SK-N-SH treated with all-trans-retinoic acid at 6 μM for 48 hours (cell line): ENCODE results near the gene LSS.

Experiments used
- ARNTL ChIP-seq: fragments of 450-650 bp; formaldehyde crosslinking; IDR thresholded peaks from 2 replicates; pipeline ENCODE4 v1.5.0; 2020; ENCODE audit warnings: low read depth, mild to moderate bottlenecking, moderate library complexity, borderline replicate concordance
- BACH2 ChIP-seq: fragments of 250-450 bp; sonication (Bioruptor Pico); IDR thresholded peaks from 2 replicates; pipeline ENCODE4 v1.9.0; 2021; ENCODE audit warnings: mild to moderate bottlenecking, borderline replicate concordance
- CSDC2 ChIP-seq: fragments of 250-450 bp; sonication (Bioruptor Pico); IDR thresholded peaks from 2 replicates; pipeline ENCODE4 v1.5.0; 2020; ENCODE audit warnings: mild to moderate bottlenecking, moderate library complexity
- ESRRG ChIP-seq: fragments of 250-450 bp; sonication (Bioruptor Pico); IDR thresholded peaks from 2 replicates; pipeline ENCODE4 v1.6.1; 2021; ENCODE audit warnings: mild to moderate bottlenecking
- GLIS3 ChIP-seq: fragments of 250-450 bp; sonication (Bioruptor Pico); IDR thresholded peaks from 2 replicates; pipeline ENCODE4 v1.5.0; 2020; ENCODE audit warnings: mild to moderate bottlenecking, moderate library complexity
- ISL1 ChIP-seq: fragments of 250-450 bp; sonication (Bioruptor Pico); IDR thresholded peaks from 2 replicates; pipeline ENCODE4 v2.1.2; 2022; ENCODE audit warnings: mild to moderate bottlenecking, moderate library complexity
- OSR1 ChIP-seq: fragments of 250-450 bp; sonication (Bioruptor Pico); IDR thresholded peaks from 2 replicates; pipeline ENCODE4 v1.8.0; 2022; ENCODE audit warnings: moderate library complexity, mild to moderate bottlenecking, inconsistent platforms
- PPARA ChIP-seq: fragments of 250-450 bp; sonication (Bioruptor Pico); IDR thresholded peaks from 2 replicates; pipeline ENCODE4 v1.5.0; 2020; ENCODE audit warnings: mild to moderate bottlenecking, borderline replicate concordance
- RARB ChIP-seq: fragments of 250-450 bp; sonication (Bioruptor Pico); IDR thresholded peaks from 2 replicates; pipeline ENCODE4 v1.8.0; 2021; ENCODE audit warnings: mild to moderate bottlenecking, moderate library complexity
- ZFP3 ChIP-seq: fragments of 250-450 bp; sonication (Bioruptor Pico); IDR thresholded peaks from 2 replicates; pipeline ENCODE4 v1.5.0; 2020; ENCODE audit warnings: mild to moderate bottlenecking, moderate library complexity
- TF ChIP-seq, protein P1 (sequence below): fragments of 250-450 bp; sonication (Bioruptor Pico); IDR thresholded peaks from 2 replicates; pipeline ENCODE4 v1.8.0; 2021; ENCODE audit warnings: low read depth, mild to moderate bottlenecking, moderate library complexity, borderline replicate concordance
- TF ChIP-seq, protein P2 (sequence below): fragments of 250-450 bp; sonication (Bioruptor Pico); IDR thresholded peaks from 2 replicates; pipeline ENCODE4 v1.8.0; 2020; ENCODE audit warnings: mild to moderate bottlenecking, moderate library complexity, borderline replicate concordance
- TF ChIP-seq, protein P3 (sequence below): fragments of 250-450 bp; sonication (Bioruptor Pico); IDR thresholded peaks from 2 replicates; pipeline ENCODE4 v1.5.1; 2020; ENCODE audit warnings: low read depth, mild to moderate bottlenecking, moderate library complexity
- TF ChIP-seq, protein P4 (sequence below): fragments of 250-450 bp; sonication (Bioruptor Pico); IDR thresholded peaks from 2 replicates; pipeline ENCODE4 v1.5.0; 2020; ENCODE audit warnings: mild to moderate bottlenecking, moderate library complexity

DNA sequence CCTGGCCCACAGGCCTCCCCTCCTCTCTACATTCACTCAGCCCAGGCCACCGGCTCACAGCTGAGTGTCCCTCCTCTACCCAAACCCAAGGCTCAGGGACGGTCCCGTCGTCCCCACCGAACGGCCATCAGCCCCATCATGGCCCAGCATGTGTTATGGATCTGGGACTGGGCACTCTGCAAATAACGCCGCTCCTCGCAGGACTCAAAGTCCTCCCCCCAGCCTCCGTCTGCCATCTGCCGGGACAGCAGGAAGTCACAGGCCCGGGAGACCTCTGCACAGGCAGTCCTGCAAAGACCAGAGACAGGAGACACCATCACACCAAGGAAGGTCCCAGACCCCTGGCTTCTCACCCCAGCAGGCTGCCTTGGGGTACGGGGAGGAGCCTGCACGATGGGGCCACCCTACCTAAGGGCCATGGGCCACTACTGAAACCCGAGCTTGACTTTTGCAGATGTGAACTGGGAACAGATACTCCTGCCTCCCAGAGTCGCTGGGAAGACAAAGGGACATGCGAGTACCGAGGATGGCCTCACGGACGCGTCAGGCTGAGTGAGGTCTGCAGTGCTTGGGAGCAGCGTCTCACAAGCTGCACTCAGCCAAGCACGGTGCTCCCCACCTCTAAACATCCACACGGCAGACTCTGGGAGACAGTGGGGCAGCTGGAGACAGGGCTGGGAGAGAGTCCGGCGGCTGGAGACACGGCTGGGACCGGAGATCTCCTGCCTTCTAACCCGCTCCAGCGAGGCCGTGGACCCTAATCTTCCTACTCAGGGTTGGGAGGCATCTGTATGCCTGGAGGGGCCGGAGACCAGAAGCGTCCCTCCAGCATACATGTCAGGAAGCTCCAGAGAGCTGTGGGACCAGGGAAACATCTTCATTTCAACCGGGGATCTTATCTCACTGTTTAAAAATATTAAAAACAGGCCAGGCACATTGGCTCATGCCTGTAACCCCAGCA lies 33.9 kb downstream of the LSS start:
- TF ChIP-seq BACH2 (CRISPR knock-in tag), result no peak
- TF ChIP-seq, protein P1, sequence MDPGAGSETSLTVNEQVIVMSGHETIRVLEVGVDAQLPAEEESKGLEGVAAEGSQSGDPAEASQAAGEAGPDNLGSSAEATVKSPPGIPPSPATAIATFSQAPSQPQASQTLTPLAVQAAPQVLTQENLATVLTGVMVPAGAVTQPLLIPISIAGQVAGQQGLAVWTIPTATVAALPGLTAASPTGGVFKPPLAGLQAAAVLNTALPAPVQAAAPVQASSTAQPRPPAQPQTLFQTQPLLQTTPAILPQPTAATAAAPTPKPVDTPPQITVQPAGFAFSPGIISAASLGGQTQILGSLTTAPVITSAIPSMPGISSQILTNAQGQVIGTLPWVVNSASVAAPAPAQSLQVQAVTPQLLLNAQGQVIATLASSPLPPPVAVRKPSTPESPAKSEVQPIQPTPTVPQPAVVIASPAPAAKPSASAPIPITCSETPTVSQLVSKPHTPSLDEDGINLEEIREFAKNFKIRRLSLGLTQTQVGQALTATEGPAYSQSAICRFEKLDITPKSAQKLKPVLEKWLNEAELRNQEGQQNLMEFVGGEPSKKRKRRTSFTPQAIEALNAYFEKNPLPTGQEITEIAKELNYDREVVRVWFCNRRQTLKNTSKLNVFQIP (CRISPR knock-in tag), result no peak
- TF ChIP-seq, protein P2, sequence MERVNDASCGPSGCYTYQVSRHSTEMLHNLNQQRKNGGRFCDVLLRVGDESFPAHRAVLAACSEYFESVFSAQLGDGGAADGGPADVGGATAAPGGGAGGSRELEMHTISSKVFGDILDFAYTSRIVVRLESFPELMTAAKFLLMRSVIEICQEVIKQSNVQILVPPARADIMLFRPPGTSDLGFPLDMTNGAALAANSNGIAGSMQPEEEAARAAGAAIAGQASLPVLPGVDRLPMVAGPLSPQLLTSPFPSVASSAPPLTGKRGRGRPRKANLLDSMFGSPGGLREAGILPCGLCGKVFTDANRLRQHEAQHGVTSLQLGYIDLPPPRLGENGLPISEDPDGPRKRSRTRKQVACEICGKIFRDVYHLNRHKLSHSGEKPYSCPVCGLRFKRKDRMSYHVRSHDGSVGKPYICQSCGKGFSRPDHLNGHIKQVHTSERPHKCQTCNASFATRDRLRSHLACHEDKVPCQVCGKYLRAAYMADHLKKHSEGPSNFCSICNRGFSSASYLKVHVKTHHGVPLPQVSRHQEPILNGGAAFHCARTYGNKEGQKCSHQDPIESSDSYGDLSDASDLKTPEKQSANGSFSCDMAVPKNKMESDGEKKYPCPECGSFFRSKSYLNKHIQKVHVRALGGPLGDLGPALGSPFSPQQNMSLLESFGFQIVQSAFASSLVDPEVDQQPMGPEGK (CRISPR knock-in tag), result no peak
- TF ChIP-seq ZFP3 (CRISPR knock-in tag), result no peak
- no peak for TF ChIP-seq PPARA (CRISPR knock-in tag)
- TF ChIP-seq RARB (CRISPR knock-in tag), result no peak
- no peak for TF ChIP-seq ARNTL (CRISPR knock-in tag)
- TF ChIP-seq, protein P3, sequence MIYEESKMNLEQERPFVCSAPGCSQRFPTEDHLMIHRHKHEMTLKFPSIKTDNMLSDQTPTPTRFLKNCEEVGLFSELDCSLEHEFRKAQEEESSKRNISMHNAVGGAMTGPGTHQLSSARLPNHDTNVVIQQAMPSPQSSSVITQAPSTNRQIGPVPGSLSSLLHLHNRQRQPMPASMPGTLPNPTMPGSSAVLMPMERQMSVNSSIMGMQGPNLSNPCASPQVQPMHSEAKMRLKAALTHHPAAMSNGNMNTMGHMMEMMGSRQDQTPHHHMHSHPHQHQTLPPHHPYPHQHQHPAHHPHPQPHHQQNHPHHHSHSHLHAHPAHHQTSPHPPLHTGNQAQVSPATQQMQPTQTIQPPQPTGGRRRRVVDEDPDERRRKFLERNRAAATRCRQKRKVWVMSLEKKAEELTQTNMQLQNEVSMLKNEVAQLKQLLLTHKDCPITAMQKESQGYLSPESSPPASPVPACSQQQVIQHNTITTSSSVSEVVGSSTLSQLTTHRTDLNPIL (CRISPR knock-in tag), result no peak
- TF ChIP-seq ESRRG (CRISPR knock-in tag), result no peak
- TF ChIP-seq GLIS3 (CRISPR knock-in tag), result no peak
- no peak for TF ChIP-seq OSR1 (CRISPR knock-in tag)
- TF ChIP-seq, protein P4, sequence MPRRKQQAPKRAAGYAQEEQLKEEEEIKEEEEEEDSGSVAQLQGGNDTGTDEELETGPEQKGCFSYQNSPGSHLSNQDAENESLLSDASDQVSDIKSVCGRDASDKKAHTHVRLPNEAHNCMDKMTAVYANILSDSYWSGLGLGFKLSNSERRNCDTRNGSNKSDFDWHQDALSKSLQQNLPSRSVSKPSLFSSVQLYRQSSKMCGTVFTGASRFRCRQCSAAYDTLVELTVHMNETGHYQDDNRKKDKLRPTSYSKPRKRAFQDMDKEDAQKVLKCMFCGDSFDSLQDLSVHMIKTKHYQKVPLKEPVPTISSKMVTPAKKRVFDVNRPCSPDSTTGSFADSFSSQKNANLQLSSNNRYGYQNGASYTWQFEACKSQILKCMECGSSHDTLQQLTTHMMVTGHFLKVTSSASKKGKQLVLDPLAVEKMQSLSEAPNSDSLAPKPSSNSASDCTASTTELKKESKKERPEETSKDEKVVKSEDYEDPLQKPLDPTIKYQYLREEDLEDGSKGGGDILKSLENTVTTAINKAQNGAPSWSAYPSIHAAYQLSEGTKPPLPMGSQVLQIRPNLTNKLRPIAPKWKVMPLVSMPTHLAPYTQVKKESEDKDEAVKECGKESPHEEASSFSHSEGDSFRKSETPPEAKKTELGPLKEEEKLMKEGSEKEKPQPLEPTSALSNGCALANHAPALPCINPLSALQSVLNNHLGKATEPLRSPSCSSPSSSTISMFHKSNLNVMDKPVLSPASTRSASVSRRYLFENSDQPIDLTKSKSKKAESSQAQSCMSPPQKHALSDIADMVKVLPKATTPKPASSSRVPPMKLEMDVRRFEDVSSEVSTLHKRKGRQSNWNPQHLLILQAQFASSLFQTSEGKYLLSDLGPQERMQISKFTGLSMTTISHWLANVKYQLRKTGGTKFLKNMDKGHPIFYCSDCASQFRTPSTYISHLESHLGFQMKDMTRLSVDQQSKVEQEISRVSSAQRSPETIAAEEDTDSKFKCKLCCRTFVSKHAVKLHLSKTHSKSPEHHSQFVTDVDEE (CRISPR knock-in tag), result no peak
- TF ChIP-seq ISL1 (CRISPR knock-in tag), result no peak
- TF ChIP-seq CSDC2 (CRISPR knock-in tag), result no peak
